ENCODE measurements around the gene PIK3C2G.

DNA sequence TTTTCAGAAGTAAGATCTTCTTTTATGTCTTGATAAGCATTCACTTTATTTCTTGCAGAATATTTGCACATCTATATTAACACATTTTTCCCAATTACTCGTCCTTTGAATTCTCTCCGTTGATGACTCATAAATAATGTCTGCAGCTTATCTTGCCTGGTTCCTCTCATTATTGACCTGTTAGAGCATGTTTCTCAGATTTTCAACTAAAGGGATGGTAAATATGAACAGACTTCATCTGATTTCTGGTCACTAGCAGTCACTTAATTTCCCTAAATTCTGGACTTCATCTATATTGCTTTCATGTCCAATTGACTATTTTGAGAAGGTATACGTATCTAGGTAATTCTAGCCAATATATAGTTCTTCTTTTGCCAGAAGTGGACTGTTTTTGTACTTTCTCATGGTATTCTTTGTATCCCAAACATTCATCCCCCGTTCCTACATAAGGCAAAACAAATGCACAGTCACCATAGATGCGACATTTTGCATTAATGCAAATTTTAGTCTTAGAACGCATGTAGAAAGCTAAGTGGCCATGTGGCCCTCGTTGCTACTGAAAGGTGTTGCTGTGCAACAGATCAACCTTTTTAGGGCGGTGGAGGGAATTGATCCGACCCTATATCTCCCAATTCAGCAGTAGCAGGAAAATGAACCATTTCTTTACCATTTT, 6.2 kb downstream of the PIK3C2G start:
- TF ChIP-seq, protein P1, sequence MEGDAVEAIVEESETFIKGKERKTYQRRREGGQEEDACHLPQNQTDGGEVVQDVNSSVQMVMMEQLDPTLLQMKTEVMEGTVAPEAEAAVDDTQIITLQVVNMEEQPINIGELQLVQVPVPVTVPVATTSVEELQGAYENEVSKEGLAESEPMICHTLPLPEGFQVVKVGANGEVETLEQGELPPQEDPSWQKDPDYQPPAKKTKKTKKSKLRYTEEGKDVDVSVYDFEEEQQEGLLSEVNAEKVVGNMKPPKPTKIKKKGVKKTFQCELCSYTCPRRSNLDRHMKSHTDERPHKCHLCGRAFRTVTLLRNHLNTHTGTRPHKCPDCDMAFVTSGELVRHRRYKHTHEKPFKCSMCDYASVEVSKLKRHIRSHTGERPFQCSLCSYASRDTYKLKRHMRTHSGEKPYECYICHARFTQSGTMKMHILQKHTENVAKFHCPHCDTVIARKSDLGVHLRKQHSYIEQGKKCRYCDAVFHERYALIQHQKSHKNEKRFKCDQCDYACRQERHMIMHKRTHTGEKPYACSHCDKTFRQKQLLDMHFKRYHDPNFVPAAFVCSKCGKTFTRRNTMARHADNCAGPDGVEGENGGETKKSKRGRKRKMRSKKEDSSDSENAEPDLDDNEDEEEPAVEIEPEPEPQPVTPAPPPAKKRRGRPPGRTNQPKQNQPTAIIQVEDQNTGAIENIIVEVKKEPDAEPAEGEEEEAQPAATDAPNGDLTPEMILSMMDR (IDR thresholded peaks at IDR 0.05) = no peak
- TF ChIP-seq POLR2A (IDR thresholded peaks at IDR 0.05) = no peak
